Chondrocyte (in vitro differentiated cells): ENCODE measurements around the gene MOSMO. TPM values are rescaled to one million over a fixed set of nuclear protein-coding genes. Genes with fewer than 3 reads are reported as not detected.

Source experiments
- DNase-seq: peaks from one replicate; pipeline ENCODE4 v3.0.0; 2021; ENCODE audit warnings: mixed read lengths, low spot score
- H3K27ac Mint-ChIP-seq: one replicate; pipeline ENCODE4 v1.8.0; 2021; ENCODE audit warnings: mild to moderate bottlenecking, moderate library complexity, mixed read lengths; ENCODE audit not compliant: unreplicated experiment
- H3K27me3 Mint-ChIP-seq: 2 replicates; pipeline ENCODE4 v1.8.0; 2021; ENCODE audit warnings: low read depth, mixed read lengths
- H3K36me3 Mint-ChIP-seq: 2 replicates; pipeline ENCODE4 v1.8.0; 2021; ENCODE audit warnings: low read depth, mixed read lengths
- H3K4me1 Mint-ChIP-seq: 2 replicates; pipeline ENCODE4 v1.8.0; 2021; ENCODE audit warnings: low read depth, mild to moderate bottlenecking, mixed read lengths
- H3K4me3 Mint-ChIP-seq: one replicate; pipeline ENCODE4 v1.8.0; 2021; ENCODE audit warnings: mild to moderate bottlenecking, moderate library complexity, mixed read lengths; ENCODE audit not compliant: unreplicated experiment
- H3K9me3 Mint-ChIP-seq: 2 replicates; pipeline ENCODE4 v1.8.0; 2021; ENCODE audit warnings: low read depth, mixed read lengths
- CTCF ChIP-seq: fragments of 200-600 bp; sonication (generic); IDR thresholded peaks from 2 replicates; pipeline ENCODE4 v1.5.0; 2021; ENCODE audit warnings: antibody characterized with exemption, mild to moderate bottlenecking, moderate library complexity
- total RNA-seq: library from RNA; stranded (reverse); gene quantifications from 3 replicates; pipeline ENCODE4 v1.2.1, GENCODE V29; 2021

MOSMO gene
- total RNA-seq, 1 donor from 2014 or later, result 9.7 TPM

GRCh38 chr16:21985524-21985923, 22.4 kb upstream of the MOSMO start:
- Mint-ChIP-seq H3K4me1 (no peaks in the 10 kb centered on the region), H3K36me3 (peaks cover 25% of the 10 kb centered on the region), H3K27me3 (no peaks in the 10 kb centered on the region), H3K27ac (no peak overlapping the region), H3K4me3 (no peak overlapping the region), H3K9me3 (no peaks in the 10 kb centered on the region)
- no peak for DNase-seq
- TF ChIP-seq CTCF, result no peak

GRCh38 chr16:21986692-21987246, 21.1 kb upstream of the MOSMO start:
- Mint-ChIP-seq H3K4me1 (no peaks in the 10 kb centered on the region), H3K4me3 (no peak overlapping the region), H3K27ac (no peak overlapping the region), H3K36me3 (peaks cover 24% of the 10 kb centered on the region), H3K9me3 (no peaks in the 10 kb centered on the region), H3K27me3 (no peaks in the 10 kb centered on the region)
- TF ChIP-seq CTCF, result no peak
- DNase-seq, result no peak

DNA sequence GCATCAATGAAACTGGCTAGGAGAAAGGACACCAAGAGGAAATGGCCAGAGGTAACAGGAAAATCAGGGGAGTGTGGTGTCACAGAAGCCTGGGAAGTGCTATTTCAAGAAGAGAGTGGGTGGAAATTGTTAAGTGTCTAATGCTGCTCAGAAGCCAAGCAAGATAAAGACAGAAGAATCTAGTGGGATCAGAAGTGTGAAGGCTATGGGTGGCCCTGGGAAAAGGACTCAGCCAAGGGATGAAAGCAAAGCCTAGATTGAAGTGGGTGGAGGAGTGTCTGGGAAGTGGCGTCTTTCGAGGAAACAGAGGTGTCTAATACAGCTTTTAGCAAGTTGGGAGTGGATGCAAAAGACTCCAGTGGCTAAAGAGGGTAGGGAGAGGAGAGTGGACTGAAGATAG, 20.4 kb upstream of the MOSMO start:
- no peak for TF ChIP-seq CTCF
- H3K27me3 Mint-ChIP-seq, result no peaks in the 10 kb centered on the region
- DNase-seq, result no peak
- H3K4me3 Mint-ChIP-seq, result no peak overlapping the region
- no peaks in the 10 kb centered on the region for H3K4me1 Mint-ChIP-seq
- no peaks in the 10 kb centered on the region for H3K9me3 Mint-ChIP-seq
- no peak overlapping the region for H3K27ac Mint-ChIP-seq
- H3K36me3 Mint-ChIP-seq, result peaks cover 18% of the 10 kb centered on the region

DNA sequence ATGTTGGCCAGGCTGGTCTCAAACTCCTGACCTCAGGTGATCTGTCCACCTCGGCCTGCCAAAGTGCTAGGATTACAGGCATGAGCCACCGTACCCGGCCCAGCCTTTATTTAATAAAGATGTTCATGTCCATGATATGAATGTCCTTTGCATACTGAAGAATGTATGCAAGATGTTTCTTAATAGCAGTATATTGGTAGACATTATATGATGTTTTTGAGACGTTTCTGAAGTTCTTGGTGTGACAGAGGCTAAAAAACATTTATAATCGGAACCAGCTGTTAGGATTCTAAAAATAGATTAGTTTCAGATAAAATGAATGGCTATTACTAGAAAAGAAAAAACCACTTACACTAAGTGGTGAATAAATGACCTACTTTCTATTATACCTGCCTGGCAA, 18.8 kb upstream of the MOSMO start:
- H3K27me3 Mint-ChIP-seq, result no peaks in the 10 kb centered on the region
- H3K4me1 Mint-ChIP-seq, result no peaks in the 10 kb centered on the region
- H3K27ac Mint-ChIP-seq, result no peak overlapping the region
- DNase-seq, result no peak
- H3K4me3 Mint-ChIP-seq, result no peak overlapping the region
- TF ChIP-seq CTCF, result no peak
- H3K36me3 Mint-ChIP-seq, result peaks cover 9% of the 10 kb centered on the region
- no peaks in the 10 kb centered on the region for H3K9me3 Mint-ChIP-seq

GRCh38 chr16:21989751-21990150, 18.2 kb upstream of the MOSMO start:
- H3K4me1 Mint-ChIP-seq, result no peaks in the 10 kb centered on the region
- TF ChIP-seq CTCF, result no peak
- H3K36me3 Mint-ChIP-seq, result peaks cover 5% of the 10 kb centered on the region
- no peak overlapping the region for H3K27ac Mint-ChIP-seq
- H3K9me3 Mint-ChIP-seq, result no peaks in the 10 kb centered on the region
- no peak overlapping the region for H3K4me3 Mint-ChIP-seq
- H3K27me3 Mint-ChIP-seq, result no peaks in the 10 kb centered on the region
- DNase-seq, result no peak
